Tibial nerve (tissue), 3 donors: ENCODE results near the gene GABRB1.

Source experiments
- POLR2A ChIP-seq, 2 donors: fragments of 450-650 bp; IDR thresholded peaks; one replicate each; pipeline ENCODE4 v1.6.1; 2017; ENCODE audit warnings: antibody characterized with exemption in 2 of 2, mild to moderate bottlenecking in 2 of 2, moderate library complexity in 2 of 2
- TF ChIP-seq, protein P1 (sequence below), 5 experiments: fragments of 200-600 bp in 3 of 5; fragments of 450-650 bp in 2 of 5; sonication (generic) in 3 of 5; IDR thresholded peaks; one replicate each; pipeline ENCODE4 v1.5.1; 2016 to 2019; ENCODE audit warnings: antibody characterized with exemption in 5 of 5, mild to moderate bottlenecking in 3 of 5, moderate library complexity in 2 of 5

DNA sequence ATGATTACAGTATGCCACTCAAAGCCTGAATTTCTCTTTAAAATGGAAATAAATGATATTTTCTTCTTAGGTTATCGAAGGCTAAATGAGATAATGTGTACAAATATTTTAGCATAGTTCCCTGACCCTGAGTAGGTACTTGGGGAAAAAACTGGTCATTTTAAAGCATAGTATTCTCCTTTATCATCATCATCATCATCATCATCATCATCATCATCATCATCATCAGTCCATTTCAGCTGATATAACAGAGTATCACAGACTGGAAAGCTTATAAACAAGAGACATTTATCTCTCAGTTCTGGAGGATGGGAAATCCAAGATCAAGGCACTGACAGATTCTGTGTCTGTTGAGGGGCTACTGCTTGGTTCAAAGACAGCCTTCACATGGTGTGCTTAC, 13.9 kb downstream of the GABRB1 start:
- TF ChIP-seq POLR2A (IDR thresholded peaks at IDR 0.05) = no peak
- TF ChIP-seq, protein P1, sequence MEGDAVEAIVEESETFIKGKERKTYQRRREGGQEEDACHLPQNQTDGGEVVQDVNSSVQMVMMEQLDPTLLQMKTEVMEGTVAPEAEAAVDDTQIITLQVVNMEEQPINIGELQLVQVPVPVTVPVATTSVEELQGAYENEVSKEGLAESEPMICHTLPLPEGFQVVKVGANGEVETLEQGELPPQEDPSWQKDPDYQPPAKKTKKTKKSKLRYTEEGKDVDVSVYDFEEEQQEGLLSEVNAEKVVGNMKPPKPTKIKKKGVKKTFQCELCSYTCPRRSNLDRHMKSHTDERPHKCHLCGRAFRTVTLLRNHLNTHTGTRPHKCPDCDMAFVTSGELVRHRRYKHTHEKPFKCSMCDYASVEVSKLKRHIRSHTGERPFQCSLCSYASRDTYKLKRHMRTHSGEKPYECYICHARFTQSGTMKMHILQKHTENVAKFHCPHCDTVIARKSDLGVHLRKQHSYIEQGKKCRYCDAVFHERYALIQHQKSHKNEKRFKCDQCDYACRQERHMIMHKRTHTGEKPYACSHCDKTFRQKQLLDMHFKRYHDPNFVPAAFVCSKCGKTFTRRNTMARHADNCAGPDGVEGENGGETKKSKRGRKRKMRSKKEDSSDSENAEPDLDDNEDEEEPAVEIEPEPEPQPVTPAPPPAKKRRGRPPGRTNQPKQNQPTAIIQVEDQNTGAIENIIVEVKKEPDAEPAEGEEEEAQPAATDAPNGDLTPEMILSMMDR (IDR thresholded peaks at IDR 0.05) = no peak
